ENCODE results near the gene STYXL1.
"Not testable (repeated sequence)": the region's sequence is repeated elsewhere in the genome, so short reads cannot be mapped to it uniquely, and the experiment has no call there.

STYXL1 gene, protein sequence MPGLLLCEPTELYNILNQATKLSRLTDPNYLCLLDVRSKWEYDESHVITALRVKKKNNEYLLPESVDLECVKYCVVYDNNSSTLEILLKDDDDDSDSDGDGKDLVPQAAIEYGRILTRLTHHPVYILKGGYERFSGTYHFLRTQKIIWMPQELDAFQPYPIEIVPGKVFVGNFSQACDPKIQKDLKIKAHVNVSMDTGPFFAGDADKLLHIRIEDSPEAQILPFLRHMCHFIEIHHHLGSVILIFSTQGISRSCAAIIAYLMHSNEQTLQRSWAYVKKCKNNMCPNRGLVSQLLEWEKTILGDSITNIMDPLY

DNA sequence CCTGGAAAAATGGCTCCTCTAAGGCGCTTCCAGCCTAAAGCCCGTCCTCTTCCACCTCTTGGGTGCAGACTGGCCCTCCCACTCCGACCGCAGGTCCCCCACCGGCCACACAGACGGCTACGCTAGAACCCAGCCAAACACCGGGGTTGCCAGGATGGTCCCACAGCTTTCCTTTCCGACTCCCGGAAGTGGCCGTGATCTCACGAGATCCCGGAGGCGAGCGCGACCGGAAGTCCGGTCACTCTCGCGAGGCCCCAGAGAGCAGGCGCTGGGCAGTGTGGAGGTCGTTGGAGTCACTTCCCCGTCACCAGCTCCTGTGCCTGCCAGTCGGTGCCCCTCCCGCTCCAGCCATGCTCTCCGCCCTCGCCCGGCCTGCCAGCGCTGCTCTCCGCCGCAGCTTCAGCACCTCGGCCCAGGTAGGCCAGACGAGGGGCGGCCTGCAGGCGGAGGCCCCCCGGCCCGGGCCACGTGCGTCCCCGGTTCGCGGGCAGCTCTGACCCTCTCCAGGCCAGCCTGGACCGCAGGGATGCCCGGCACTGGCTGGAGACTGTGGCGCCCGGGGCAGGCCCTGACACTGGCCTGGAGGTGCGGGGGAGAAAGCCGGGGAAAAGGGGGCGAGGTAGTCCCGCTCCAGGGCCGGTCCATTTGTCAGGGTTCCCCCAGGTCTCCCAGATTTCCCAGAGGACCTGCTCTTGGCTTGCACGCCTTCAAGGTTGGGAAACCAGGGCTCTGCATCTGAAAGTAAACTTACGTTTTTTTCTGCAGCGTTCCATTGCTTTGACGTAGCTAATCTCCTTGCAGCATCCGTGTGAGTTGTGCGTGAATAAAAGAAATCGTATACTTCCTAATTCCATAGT, at the start of gene STYXL1, which contains the start of gene MDH2:
Gene STYXL1, minus strand, starts transcription at position 190 of the 857 bp plus-strand sequence. CDS start 17,477 bp downstream, outside the sequence.
Gene MDH2, plus strand, starts transcription at position 296 of the 857 bp plus-strand sequence. Its CDS starts 55 bp downstream, at position 351.
- H3K4me3 ChIP-seq, result peak within 1 kb of the TSS; percentile 94
- peak within 1 kb of the TSS; percentile 77 to 93 for H3K27ac ChIP-seq
- peak; percentile 98 for DNase-seq (ENCODE audit: low spot score)
- TF ChIP-seq, protein P1, sequence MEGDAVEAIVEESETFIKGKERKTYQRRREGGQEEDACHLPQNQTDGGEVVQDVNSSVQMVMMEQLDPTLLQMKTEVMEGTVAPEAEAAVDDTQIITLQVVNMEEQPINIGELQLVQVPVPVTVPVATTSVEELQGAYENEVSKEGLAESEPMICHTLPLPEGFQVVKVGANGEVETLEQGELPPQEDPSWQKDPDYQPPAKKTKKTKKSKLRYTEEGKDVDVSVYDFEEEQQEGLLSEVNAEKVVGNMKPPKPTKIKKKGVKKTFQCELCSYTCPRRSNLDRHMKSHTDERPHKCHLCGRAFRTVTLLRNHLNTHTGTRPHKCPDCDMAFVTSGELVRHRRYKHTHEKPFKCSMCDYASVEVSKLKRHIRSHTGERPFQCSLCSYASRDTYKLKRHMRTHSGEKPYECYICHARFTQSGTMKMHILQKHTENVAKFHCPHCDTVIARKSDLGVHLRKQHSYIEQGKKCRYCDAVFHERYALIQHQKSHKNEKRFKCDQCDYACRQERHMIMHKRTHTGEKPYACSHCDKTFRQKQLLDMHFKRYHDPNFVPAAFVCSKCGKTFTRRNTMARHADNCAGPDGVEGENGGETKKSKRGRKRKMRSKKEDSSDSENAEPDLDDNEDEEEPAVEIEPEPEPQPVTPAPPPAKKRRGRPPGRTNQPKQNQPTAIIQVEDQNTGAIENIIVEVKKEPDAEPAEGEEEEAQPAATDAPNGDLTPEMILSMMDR (IDR thresholded peaks at IDR 0.05), result no peak

DNA sequence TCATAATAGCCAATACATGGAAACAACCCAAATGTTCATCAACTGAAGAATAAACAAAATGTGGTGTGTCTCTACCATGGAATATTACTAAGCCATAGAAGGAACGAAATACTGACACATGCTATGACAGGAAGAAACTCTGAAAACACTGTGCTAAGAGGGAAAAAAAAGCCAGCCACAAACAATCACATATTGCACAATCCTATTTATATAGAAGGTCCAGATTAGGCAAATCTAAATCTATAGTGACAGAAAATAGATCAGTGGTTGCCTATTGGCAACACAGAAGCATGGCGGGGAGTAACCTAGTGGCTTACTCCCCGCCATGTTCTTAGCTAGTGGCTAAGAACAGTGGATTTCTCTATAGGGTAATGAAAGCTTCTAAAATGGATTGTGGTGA, 48.1 kb upstream of the STYXL1 start:
- no peak for DNase-seq (ENCODE audit: low spot score)
- no peak overlapping the region for H3K27ac ChIP-seq
- TF ChIP-seq, protein P1 (IDR thresholded peaks at IDR 0.05), result no peak
- H3K4me3 ChIP-seq, result no peak overlapping the region

DNA sequence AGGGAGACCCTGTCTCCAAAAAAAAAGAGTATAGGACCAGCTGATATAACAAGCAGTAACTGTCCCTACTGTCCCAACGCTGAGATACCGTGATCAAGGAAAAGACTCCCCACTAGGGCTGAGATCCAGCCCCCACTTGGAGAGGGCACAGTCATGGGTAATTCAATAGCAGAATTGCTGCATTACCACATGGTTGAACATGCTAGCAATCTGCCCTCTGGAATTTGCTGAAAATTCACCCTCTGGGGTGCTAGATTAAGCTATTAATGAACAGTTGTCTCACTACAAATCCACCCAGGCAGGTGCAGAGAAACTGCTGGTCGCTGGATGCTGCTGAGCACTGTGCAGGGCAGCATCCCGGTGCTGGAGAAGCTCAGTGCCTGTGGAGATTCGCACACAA, 46.5 kb upstream of the STYXL1 start:
- H3K4me3 ChIP-seq; H3K27ac ChIP-seq; DNase-seq (ENCODE audit: low spot score): not testable (repeated sequence)

DNA sequence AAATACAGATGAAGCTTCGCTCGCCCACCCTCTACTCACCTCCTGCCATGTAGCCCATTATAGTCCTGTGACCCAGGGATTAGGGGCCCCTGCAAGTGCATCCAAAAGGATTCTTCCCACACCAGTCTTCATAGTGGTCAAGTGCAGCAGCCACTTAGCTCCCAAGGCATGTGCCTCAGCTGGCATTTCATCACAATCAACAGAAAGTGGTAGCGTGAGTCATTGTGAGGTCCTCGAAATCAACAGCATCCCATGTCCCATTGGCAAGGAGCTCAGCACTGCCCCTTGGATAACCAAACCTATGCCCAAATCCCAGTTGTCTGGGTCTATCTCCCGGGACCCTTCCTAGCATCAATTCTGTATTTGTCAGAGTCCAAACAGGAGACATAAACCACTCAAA, 45.7 kb upstream of the STYXL1 start:
- DNase-seq (ENCODE audit: low spot score); H3K4me3 ChIP-seq; H3K27ac ChIP-seq: not testable (repeated sequence)

DNA sequence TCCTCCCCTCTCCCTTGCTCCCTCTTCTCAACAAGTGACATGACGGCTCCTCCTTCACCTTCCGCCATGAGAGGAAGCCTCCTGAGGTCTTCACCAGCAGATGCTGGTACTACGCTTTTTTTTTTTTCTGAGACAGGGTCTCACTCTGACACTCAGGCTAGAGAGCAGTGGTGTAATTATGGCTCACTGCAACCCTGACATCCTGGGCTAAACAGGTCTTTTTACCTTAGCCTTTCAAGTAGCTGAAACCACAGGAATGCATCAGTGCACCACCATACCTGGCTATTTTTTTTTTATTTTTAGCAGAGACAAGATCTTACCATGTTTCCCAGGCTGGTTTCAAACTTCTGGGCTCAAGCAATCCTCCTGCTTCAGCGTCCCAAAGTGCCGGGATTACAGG, 43.7 kb upstream of the STYXL1 start:
- DNase-seq (ENCODE audit: low spot score), result no peak
- no peak overlapping the region for H3K4me3 ChIP-seq
- TF ChIP-seq, protein P1 (IDR thresholded peaks at IDR 0.05), result no peak
- no peak overlapping the region for H3K27ac ChIP-seq

DNA sequence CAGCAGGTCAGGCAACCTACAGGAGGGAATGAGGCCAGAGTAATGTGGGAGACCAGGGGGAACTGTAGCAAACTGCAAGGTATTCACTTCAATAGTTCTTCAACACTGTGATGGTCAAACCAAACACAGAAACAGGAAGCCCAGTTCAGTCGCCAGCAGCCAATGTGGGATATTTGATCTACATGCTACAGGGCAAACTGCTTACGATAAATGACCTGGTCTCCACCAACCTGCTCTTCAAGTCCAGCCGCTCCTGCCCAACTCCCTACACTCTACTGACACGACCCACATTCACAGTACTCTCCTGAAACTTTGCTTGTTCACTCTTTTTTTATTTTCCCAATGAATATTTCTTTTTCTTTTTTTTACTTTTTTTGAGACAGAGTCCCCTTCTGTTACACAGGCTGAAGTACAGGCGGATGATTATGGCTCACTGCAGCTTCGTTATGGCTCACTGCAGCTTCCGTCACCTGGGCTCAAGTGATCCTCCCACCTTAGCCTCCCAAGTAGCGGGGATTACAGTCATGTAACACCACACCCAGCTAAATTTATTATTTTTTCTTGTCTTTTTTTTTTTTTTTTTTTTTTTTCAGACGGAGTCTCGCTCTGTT, 42.2 kb upstream of the STYXL1 start:
- TF ChIP-seq, protein P1 (IDR thresholded peaks at IDR 0.05), result no peak
- no peak overlapping the region for H3K4me3 ChIP-seq

DNA sequence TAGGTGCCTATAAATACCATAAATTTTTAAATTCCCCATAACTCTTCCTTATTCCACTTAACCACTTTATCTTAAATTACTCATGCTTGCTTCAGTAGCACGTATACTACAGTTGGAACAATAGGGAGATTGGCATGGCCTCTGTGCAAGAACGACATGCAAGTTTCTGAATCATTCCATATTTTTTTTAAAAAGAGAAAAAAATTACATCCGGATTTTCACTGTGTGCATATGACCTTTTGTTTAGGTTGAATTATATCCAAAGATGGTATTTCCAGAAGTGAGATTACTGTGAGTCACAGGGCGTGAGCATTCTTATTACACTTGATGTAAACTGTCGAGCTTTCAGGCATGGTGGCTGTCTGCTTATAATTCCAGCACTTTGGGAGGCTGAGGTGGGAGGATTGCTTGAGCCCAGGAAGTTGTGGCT, 39.6 kb upstream of the STYXL1 start:
- DNase-seq (ENCODE audit: low spot score); H3K4me3 ChIP-seq; H3K27ac ChIP-seq: not testable (repeated sequence)

More for the DNA sequence above, 42.2 kb upstream of the STYXL1 start:
- no peak overlapping the region for H3K27ac ChIP-seq
- DNase-seq (ENCODE audit: low spot score), result no peak

DNA sequence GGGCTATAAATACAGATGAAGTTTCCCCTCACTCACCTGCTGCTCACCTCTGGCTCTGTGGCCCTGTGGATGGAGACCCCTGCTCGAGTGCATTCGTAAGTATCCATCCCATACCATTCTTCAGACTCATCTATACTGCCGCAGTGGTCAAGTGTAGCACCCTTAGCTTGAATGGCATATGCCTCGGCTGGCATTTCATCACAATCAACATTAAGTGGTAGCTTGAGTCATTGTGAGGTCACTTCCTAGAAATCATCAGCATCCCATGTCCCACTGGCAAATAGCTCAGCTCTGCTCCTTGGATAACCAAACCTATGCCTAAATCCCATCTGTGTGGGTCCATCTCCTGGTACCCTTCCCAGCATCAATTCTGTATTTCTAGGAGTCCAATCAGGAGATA, 38.3 kb upstream of the STYXL1 start:
- TF ChIP-seq, protein P1 (IDR thresholded peaks at IDR 0.05), result no peak
- H3K4me3 ChIP-seq, result no peak overlapping the region
- no peak overlapping the region for H3K27ac ChIP-seq
- no peak for DNase-seq (ENCODE audit: low spot score)

DNA sequence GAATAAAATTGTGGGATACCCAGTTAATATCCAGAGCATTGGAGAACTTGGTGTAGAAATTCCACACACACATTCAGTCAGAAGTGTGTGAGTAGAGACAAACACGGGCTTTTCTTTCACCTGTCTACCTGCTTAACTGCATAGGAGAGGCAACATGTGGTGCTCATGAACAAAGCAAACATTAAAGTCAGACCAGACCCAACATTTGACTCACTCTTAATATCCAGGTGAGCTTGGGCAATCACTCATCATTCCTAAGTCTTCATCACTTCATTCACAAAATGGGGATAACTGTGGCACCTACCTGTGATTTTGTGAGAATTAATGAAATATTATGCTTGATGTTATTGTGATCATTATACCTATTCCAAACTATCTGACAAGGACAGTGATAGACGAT, 36.3 kb upstream of the STYXL1 start:
- H3K4me3 ChIP-seq; DNase-seq (ENCODE audit: low spot score); H3K27ac ChIP-seq: not testable (repeated sequence)

Measured in coronary artery (tissue), 2 donors.